HepG2 (cell line): ENCODE results near the gene BMI1. TPM values are rescaled to one million over a fixed set of nuclear protein-coding genes. Genes with fewer than 3 reads are reported as not detected.
A peak's percentile ranks its signal among the peaks of the same experiment; 100 is the strongest.

Experiments used
- AGO2 ChIP-seq: fragments of 200-400 bp; formaldehyde crosslinking; optimal IDR thresholded peaks from 2 replicates; pipeline ENCODE3; 2017; ENCODE audit warnings: mild to moderate bottlenecking, low read depth, low read length, moderate library complexity
- ARID4A ChIP-seq: sonication (generic); formaldehyde crosslinking; IDR thresholded peaks from 2 replicates; pipeline ENCODE4 v1.5.0; 2020; ENCODE audit warnings: mild to moderate bottlenecking, missing genetic modification reagents, borderline replicate concordance
- E2F5 ChIP-seq: sonication (generic); formaldehyde crosslinking; conservative IDR thresholded peaks from 2 replicates; pipeline ENCODE4 v1.4.0; 2020; ENCODE audit warnings: missing genetic modification reagents
- FOXC1 ChIP-seq: sonication (generic); formaldehyde crosslinking; IDR thresholded peaks from 2 replicates; pipeline ENCODE4 v1.8.0; 2022; ENCODE audit warnings: mild to moderate bottlenecking, missing genetic modification reagents, borderline replicate concordance
- HNRNPK ChIP-seq: fragments of 200-400 bp; formaldehyde crosslinking; IDR thresholded peaks from 2 replicates; pipeline ENCODE4 v1.6.1; 2018; ENCODE audit warnings: low read length, low read depth, moderate library complexity, mild to moderate bottlenecking; ENCODE audit not compliant: poor library complexity, severe bottlenecking
- HNRNPL ChIP-seq: fragments of 200-400 bp; formaldehyde crosslinking; IDR thresholded peaks from 2 replicates; pipeline ENCODE4 v1.6.1; 2017; ENCODE audit warnings: mild to moderate bottlenecking, low read depth, low read length
- HNRNPLL ChIP-seq: fragments of 200-400 bp; formaldehyde crosslinking; IDR thresholded peaks from 2 replicates; pipeline ENCODE4 v1.6.1; 2017; ENCODE audit warnings: mild to moderate bottlenecking, low read depth, low read length; ENCODE audit not compliant: poor library complexity, severe bottlenecking
- KAT7 ChIP-seq: IDR thresholded peaks from 2 replicates; pipeline ENCODE4 v1.6.1; 2018; ENCODE audit warnings: borderline replicate concordance, missing compliant biosample characterization
- KDM2A ChIP-seq: sonication (generic); formaldehyde crosslinking; IDR thresholded peaks from 2 replicates; pipeline ENCODE4 v1.4.0; 2020; ENCODE audit warnings: low read depth, missing genetic modification reagents, borderline replicate concordance
- MAX ChIP-seq: IDR thresholded peaks from 2 replicates; pipeline ENCODE4 v1.6.1; 2012; ENCODE audit warnings: inconsistent platforms
- NR1H2 ChIP-seq: sonication (generic); formaldehyde crosslinking; IDR thresholded peaks from 2 replicates; pipeline ENCODE4 v1.8.1; 2022; ENCODE audit warnings: low read depth, missing genetic modification reagents, borderline replicate concordance
- PITX1 ChIP-seq: sonication (generic); formaldehyde crosslinking; IDR thresholded peaks from 2 replicates; pipeline ENCODE4 v1.5.1; 2020; ENCODE audit warnings: mild to moderate bottlenecking, missing genetic modification reagents
- RNF2 ChIP-seq: fragments of 450-650 bp; conservative IDR thresholded peaks from 2 replicates; pipeline ENCODE4 v1.6.1; 2016; ENCODE audit warnings: low read depth
- THAP8 ChIP-seq: sonication (generic); formaldehyde crosslinking; IDR thresholded peaks from 2 replicates; pipeline ENCODE4 v1.5.1; 2020; ENCODE audit warnings: missing genetic modification reagents, mild to moderate bottlenecking, borderline replicate concordance
- YY1 ChIP-seq: IDR thresholded peaks from 2 replicates; pipeline ENCODE4 v1.6.1; 2011; ENCODE audit warnings: low read length, low read depth, moderate library complexity, mild to moderate bottlenecking; ENCODE audit not compliant: insufficient read depth, insufficient replicate concordance
- ZFY ChIP-seq: sonication (generic); formaldehyde crosslinking; IDR thresholded peaks from 2 replicates; pipeline ENCODE4 v1.4.0; 2020; ENCODE audit warnings: missing genetic modification reagents
- ZMAT3 ChIP-seq: sonication (generic); formaldehyde crosslinking; conservative IDR thresholded peaks from 2 replicates; pipeline ENCODE4 v1.7.0; 2021; ENCODE audit warnings: missing genetic modification reagents
- ZNF263 ChIP-seq: sonication (generic); formaldehyde crosslinking; IDR thresholded peaks from 2 replicates; pipeline ENCODE4 v1.4.0; 2020; ENCODE audit warnings: missing genetic modification reagents
- ZNF30 ChIP-seq: sonication (generic); formaldehyde crosslinking; IDR thresholded peaks from 2 replicates; pipeline ENCODE4 v1.5.0; 2020; ENCODE audit warnings: mild to moderate bottlenecking, missing genetic modification reagents
- ZNF432 ChIP-seq: sonication (generic); formaldehyde crosslinking; IDR thresholded peaks from 2 replicates; pipeline ENCODE4 v1.5.0; 2020; ENCODE audit warnings: missing genetic modification reagents, mild to moderate bottlenecking, borderline replicate concordance
- ZNF446 ChIP-seq: sonication (generic); formaldehyde crosslinking; IDR thresholded peaks from 2 replicates; pipeline ENCODE4 v1.5.0; 2020; ENCODE audit warnings: mild to moderate bottlenecking, missing genetic modification reagents
- ZNF768 ChIP-seq: sonication (generic); formaldehyde crosslinking; IDR thresholded peaks from 2 replicates; pipeline ENCODE4 v1.4.0; 2020; ENCODE audit warnings: missing genetic modification reagents
- polyA plus RNA-seq, 8 experiments: library from polyadenylated mRNA; depleted of rRNA in 3 of 8; stranded (reverse) in 7 of 8; unstranded in 1 of 8; fragments of >200 nt; fragmentation: Illumina TruSeq in 4 of 8; extraction: Trizol in 4 of 8; gene quantifications; 2 replicates each; pipeline versions ENCODE4 v1.2.1 to v1.2.3, GENCODE V29; 2011 to 2016; ENCODE audit warnings: low read depth in 4 of 8, missing spikeins in 1 of 8, mixed read lengths in 1 of 8; ENCODE audit not compliant: insufficient read depth in 1 of 8
- total RNA-seq, 5 experiments: library from RNA; depleted of rRNA; stranded (reverse); fragments of >200 nt; fragmentation: Illumina TruSeq; extraction: Trizol; gene quantifications; 2 replicates each; pipeline ENCODE4 v1.2.3, GENCODE V29; 2016; ENCODE audit warnings: low read depth in 1 of 5

The BMI1 gene
- total and polyA plus RNA-seq, 2 of the 13 experiments (the other 11 are each of a cell fraction or from before 2014, with no cell fraction given), result 30.5 to 44.0 TPM

GRCh38 chr10:22321156-22321923 is 441 bp downstream of the BMI1 start (continued):
- peak; percentile 72 for TF ChIP-seq ARID4A
- peak; percentile 63 for TF ChIP-seq HNRNPLL
- 0 out of 2 replicates have a peak, but pooled peaks have one; percentile 40 for TF ChIP-seq E2F5
- TF ChIP-seq YY1, result peak; percentile 93
- 0 out of 2 replicates have a peak, but pooled peaks have one; percentile 62 for TF ChIP-seq FOXC1 (CRISPR knock-in tag)
- TF ChIP-seq NR1H2 (CRISPR knock-in tag), result no peak
- peak; percentile 87 for TF ChIP-seq AGO2
- peak; percentile 45; the same call in 1 of the 2 replicates for TF ChIP-seq ZMAT3 (CRISPR knock-in tag)
- TF ChIP-seq MAX, result peak; percentile 49
- TF ChIP-seq KDM2A, result peak; percentile 88
- peak; percentile 73 for TF ChIP-seq HNRNPK
- TF ChIP-seq HNRNPL, result no peak
- TF ChIP-seq ZFY, result peak; percentile 59; the same call in 1 of the 2 replicates
- peak; percentile 67; the same call in 1 of the 2 replicates for TF ChIP-seq ZNF768 (CRISPR knock-in tag)
- TF ChIP-seq ZNF263, result peak; percentile 58
- TF ChIP-seq KAT7 (CRISPR knock-in tag), result peak; percentile 74; the same call in 1 of the 2 replicates
- 0 out of 2 replicates have a peak, but pooled peaks have one; percentile 45 for TF ChIP-seq ZNF446 (CRISPR knock-in tag)
- TF ChIP-seq RNF2, result 0 out of 2 replicates have a peak, but pooled peaks have one; percentile 43
- no peak for TF ChIP-seq ZNF432 (CRISPR knock-in tag)
- no peak for TF ChIP-seq ZNF30 (CRISPR knock-in tag)
- TF ChIP-seq PITX1 (CRISPR knock-in tag), result no peak
- no peak for TF ChIP-seq THAP8
